NCI-H510A treated with DMSO at 0.1 percent for 48 hours (cell line): ENCODE data around the gene CDH23.

Source experiments
- DNase-seq: peaks from one replicate; lab custom pipeline; 2025; lab: John Stamatoyannopoulos, UW

CDH23 gene

DNA sequence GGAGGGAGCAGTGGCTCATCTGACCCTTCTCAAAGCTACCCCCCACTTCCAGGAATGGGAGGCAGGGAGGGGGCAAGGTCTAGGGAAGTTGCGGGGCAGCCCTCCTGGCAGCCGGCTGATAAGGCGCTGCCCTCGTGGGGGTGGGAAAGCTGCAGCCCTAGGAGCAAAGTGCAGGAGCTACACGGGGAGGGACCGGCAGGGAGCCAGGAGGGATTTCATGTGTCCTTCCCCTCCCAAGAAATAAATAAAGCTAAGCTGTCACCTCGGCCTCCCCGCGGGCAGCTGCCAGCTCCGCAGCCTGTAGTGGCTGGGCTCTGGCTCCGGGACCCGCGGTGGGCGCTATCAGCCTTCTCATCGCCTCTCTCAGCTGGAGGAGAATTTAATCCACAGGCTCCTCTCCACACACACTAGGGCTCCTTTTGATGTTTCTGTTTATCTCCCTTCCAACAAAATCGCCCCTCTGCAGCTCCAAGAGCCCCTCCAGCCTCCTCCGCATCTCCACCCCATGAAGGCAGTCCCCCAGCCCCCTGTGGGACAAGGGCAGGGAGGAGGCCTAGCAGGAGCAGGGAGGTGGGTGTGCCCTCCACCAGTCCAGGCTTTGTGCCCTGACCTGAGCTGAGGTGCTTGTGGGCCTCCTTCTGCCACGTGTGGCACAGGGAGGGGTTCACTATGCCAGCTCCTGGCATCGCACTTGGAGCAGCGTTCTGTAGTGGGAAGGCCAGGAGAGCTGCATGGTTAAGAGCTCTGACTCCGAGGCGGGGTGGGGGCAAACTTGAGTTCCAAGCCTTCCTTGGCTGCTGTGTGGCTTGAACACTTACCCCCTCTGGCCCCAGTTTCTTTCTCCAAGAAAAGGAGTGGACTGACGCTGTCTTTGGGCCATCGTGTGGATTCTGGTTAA lies 242.4 kb downstream of the CDH23 start:
- DNase-seq, result no peak

DNA sequence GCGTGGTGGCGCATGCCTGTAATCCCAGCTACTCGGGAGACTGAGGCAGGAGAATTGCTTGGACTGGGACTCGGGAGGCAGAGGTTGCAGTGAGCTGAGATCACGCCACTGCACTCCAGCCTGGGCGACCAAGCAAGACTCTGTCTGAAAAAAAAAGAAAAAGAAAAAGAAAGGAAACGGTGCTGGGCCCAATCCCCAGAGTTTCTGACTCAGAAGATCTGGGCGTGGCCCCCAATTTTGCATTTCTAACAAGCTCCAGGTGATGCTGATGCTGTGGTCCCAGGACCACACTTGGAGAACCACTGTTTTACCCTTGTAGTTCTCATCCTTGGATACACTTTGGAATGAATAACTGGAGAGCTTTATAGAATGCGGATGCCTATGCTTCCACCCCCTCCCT lies 243.9 kb downstream of the CDH23 start:
- no peak for DNase-seq

DNA sequence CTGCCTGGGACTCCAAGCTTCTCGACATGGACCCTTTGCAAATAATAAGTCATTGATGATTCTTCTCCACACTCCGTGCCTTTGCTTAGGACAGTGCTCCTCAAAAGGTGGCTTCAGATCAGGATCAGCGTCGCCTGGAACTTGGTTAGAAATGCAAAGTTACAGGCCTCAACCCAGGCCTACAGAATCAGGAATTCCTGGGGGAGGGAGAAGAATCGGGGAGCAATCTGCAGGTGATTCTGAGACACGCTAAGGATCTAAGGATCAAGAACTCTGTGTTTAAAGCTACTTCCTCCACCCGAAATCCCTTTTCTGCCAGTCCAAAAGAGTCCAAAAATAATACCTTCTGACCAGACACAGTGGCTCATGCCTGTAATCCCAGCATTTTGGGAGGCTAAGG lies 244.7 kb downstream of the CDH23 start:
- DNase-seq, result no peak

DNA sequence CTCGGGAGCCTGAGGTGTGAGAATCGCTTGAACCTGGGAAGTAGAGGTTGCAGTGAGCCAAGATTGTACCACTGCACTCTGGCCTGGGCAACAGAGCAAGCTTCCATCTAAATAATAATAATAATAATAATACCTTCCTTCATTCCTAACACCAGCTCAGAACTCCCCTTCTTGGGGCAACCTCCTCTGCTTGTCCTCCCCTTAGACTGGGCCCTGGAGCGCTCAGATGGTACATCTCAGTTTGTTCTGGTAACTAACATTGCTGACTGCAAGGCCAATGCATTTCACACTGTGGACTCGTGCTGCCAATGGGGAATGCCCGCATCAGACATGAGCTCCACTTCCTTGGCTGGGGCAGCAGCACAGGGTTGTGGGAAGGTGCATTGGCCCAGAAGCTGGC lies 245.3 kb downstream of the CDH23 start:
- DNase-seq, result no peak

DNA sequence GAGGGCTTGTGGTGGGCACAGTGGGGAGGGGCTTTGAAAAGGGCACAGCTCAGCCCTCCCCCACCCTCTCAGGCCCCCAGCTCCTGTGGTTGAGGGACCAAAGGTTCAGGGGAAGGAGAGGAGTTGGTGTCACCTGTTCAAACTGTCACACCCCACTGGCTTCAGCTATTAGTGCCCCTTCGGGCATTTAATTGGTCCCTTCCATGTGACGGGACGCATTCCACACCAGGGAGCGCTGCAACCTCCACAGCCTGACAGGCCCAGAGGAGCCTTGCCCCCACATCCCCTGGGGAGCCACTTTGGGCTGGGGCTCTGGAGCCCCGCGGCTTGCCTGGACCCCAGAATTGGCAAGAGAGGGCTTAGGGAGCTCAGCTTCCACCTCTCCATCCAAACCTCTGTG lies 247.2 kb downstream of the CDH23 start:
- no peak for DNase-seq

DNA sequence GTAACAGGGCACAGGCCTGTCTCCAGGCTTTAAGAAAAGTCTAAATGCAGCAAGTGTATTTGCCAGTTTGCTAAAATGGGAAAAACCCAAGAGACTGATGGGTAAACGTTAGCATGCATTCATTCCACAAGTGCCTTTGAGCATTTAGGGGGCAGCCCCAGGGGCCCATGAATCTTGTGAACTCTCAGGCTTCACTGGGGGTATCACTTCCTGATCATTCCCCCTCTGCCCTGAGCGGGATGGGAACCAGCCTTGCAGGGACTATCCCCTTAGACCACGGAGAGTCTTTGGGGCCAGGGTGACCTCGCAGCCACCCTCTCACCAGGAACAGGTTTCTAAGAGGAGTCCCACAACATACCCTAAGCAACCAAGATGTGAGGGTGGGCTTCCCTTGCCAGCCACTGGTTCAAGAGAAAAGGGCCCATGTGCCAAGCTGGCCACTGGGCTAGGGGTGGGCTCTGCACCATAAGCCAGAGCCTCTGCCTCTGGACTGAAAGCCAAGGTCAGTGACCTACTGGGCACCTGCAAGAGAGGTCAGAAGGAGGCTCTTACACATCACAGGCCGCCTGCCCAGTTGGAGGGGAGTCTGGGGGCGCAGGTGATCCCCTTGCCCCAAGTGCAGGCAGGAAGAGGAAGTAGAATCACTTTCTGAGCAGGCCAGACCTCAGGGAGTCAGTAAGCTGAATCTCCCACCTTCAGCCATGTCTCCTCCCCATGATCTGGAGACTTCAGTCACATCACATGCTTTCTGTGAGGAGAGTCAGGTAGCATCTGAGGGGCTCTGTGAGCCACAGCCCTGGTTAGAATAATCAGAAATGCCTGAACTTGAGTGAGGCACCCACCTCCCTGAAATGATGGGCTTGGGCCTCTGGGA lies 247.8 kb downstream of the CDH23 start:
- no peak for DNase-seq

DNA sequence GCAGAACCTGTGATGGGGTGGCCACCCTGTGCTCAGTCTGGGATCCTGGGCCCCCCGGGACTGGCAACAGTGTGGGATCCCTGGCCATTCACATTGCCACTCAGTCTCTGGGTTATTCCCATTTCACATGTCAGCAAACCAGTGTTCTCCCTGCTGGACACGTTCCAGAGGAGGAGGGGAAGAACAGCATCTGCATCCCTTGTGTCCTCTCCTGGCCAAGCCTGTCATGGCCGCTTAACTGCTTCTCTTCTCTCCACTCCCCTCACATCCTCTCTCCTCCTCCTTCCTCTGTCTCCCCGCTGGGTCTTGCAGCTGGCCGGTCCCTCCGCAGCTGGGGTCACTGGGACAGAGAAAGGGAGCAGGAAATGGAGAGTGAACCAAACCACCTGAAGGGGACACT lies 248.5 kb downstream of the CDH23 start:
- DNase-seq, result no peak

DNA sequence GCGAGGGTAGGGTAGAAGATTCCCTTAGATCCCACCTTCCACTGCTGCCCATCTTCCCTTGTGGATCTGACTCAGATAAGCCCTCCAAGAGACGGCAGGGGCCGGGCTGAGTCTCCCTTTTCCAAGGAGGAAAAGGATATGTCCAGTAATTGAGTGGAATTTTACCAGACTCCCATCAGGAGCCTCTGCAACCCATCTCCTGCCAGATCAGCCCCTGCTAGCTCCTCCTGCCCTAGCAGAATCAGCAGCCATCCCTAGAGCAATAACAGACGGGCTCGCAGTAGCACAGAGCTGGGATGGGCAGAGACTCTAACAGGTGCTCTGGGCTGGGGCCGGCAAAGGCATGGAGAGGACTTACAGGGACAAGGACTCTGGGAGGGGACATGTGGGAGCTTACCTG lies 249.3 kb downstream of the CDH23 start:
- DNase-seq, result no peak

DNA sequence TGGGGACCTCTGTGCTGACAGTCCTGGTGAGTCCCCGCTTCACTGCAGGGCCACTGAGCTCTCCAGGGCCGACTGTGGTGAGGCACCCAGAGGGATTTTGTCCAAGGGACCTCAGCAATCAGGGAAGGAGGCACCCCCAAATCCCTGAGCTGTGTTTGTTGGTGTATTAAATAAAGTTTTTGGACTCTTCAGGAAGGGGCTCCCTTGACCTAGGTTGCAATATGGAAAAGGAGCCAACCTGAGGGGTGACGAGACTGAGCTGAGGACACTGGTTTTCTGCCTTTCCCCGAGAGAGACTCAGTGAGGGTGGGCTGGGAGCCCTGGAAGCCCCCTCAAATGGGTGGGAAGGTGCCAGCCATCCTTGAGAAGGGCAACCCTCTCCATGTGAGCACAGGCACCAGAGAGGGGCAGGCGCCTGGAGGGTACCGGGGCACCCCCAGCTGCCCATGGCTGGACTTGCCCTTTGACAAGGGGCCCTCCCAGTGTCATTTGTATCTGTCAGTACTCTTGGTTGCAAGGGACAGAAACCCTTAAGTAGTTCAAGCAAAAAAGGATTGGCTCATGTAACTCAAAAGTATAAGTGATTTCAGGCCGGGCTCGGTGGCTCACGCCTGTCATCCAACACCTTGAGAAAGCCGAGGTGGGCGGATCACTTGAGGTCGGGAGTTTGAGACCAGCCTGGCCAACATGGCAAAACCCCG lies 250.0 kb downstream of the CDH23 start:
- no peak for DNase-seq

DNA sequence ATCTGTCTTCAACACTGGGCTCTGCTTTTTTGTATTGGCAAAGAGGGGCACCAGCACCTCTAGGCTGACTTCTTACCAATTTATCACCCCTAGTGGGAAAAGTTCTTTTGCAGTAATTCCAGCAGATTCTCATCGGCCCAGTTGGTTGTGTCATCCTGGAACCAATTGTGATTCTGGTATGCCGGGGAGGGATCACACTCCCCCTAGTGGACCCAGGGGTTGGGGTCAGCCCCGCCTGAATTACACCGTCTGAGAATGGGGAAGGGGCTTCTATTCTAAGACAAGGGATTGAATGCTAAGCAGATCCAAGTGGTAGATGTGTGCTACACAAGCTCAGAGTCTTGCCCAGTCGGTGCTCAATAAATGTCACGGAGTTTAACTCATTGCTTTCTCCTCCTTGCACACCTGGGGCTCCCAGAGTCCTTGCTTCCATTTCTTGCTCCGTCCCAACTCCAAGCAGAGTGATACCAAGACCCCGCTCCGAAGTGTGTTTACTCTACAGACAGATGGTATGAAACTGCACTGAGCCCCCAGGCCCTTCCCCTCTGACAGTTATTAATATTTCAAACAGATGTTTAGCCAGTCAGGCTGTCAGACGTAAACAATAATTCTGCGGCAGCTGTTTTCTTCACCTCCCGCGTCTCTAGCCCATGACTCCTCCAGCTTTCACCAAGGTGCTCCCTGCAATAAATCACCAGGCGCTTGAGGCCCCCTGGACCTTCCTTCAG lies 251.0 kb downstream of the CDH23 start:
- DNase-seq, result no peak

DNA sequence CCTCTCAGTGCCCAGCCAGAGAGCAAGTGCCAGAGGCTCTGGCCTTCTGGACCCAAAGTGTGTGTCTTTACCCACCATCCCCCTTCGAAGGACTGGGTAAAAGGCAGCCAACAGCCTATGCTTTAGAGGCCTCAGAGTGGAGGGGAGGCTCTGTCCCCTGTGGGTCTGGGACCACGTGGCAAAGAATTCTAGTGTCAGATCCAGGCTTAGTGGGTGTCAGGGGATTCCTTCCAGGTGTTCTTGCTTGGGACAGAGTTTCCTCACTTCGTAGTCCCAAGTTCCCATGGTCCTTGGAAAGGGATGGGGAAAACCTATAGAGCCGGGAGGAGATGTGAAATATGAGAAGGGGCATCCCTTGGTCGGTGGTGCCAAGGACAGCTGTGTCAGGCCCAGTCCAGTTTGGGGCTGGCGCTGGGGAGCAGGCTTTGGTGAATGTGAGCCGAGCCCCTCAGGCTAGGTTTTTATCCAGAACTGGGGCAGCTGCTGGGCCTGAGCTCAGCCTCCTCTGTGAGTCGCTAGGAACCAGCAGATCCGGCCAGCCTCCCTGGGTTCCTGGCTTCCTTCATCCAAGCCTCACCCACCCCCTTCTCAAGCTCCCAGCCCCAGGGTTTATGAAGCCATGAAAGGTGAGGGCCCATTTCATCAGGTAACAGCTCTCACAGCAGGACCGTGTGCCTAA lies 251.7 kb downstream of the CDH23 start:
- no peak for DNase-seq

DNA sequence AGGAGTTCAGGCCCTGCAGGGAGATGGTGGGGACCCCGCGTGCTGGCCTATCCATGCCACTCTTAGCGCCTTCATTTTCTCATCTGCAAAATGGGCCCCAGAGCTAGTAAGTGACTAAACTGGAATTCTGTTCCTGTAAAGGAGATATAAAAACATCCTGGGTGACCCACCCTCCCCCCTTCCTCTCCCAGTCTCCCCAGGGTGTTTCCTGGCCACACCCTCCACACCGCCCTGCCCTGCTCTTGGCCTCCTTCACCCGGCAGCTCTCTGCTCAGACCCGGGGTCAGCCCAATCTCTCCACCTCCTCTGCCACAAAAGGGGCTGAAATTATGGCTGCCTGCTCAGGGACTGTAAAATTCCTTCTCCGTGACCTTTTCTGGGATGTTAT lies 252.2 kb downstream of the CDH23 start:
- no peak for DNase-seq

DNA sequence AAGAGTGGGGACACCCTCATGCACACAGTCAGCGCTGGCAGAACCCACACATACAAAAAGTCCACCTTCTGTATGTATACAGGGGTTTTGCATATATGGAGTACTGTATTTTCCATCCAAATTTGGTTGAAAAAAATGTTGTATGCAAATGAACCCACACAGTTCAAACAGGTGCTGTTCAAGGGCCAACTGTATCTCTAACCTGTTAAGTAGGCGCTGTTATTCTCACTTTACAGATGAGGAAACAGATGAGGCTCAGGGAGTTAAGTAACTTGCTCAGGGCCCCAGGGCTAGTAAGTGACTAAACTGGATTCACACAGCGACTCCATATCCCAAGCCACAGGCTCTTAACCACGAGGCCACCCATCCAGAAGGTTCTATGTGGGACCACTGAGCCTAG lies 252.9 kb downstream of the CDH23 start:
- DNase-seq, result no peak

DNA sequence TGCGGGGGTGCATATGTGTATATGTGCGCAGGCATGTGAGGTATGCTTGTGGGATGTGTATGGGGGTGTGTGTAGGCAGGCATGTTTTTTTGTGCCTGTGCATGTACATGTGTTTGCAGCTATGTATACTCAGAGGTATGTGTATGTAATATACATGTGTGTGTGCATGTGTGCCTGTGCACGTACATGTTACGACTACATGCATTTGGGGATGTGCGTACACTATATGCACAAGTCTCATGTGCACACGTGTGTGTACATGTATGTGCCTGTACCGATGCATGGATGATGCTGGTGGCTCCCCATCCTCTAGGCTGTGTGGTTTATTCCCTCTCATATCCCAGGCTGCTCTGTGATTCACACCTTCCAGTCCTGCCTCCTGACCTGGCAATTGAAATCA lies 253.7 kb downstream of the CDH23 start:
- no peak for DNase-seq

DNA sequence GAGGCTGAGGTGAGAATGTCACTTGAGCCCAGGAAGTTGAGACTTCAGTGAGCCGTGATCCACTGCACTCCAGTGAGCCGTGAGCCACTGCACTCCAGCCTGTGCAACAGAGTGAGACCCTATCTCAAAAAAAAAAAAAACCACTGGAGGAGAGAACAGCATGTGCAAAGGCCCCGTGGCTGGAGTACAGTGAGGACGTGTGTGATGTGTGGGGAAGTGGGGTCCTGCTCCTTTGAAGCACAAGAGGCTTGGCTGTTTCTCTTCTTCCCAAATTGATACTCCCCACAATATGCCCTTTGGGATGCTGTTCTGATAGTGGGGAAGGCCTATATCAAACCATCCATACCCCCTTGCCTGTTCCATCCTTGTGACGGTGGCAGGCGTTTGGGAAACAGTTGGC lies 254.7 kb downstream of the CDH23 start:
- no peak for DNase-seq

DNA sequence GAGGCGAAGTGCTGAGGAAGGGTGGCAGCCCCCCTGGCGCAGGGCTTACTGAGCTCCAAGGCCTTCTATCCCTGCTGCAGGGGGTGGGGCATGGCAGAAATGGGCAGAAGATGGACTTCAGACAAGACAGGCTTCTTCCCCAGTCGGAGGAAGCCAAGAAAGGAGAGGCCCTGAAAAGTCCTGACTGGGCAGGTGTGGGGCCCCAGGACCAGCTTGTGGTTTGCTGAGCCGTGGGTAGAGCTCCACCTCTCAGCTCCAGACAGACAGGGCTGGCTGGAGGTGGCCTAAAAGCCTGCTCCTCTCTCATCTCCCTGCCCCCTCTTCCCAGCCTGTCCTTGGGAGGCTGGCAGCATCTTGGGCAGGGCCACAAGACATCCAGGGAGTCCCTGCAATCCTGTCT lies 255.2 kb downstream of the CDH23 start:
- DNase-seq, result no peak

DNA sequence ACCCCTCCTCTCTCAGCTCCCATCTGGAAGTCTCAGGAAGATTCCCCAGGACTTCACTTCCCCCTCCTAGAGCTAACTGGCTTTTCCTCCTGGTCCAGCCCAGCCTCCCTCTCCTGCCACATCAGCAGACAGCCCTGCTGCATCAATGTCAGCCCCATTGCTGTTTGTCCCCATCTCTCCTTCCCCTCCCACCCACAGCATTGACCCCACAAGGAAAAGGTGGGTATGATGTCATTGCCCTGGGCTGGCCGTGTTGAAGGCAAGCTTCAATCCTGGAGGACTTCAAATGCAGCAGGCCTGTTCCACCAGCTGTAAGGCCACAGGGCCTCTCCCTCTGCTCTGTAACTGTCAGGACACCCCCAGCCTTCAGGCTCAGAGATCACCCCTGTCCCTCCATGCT lies 256.3 kb downstream of the CDH23 start:
- DNase-seq, result no peak

DNA sequence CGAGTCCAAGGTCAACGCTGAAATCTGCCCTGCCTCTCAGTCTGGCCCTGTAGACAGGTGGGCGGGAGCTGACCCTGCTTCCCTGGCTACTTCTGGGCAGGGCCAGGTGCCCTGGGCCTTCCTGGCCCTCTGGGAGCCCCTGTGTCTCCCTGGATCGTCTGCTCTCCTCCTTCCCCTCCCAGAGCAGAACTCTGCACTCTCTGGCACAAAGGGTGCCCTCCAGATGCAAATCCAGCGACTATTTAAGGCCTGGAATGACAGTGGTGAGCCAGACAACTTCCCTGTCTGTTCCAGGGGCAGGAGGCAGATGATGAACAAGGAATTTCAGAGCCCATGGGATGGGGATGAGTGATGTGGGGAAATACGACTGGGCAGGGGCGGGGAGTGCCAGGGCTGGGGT lies 259.5 kb downstream of the CDH23 start:
- DNase-seq, result no peak

DNA sequence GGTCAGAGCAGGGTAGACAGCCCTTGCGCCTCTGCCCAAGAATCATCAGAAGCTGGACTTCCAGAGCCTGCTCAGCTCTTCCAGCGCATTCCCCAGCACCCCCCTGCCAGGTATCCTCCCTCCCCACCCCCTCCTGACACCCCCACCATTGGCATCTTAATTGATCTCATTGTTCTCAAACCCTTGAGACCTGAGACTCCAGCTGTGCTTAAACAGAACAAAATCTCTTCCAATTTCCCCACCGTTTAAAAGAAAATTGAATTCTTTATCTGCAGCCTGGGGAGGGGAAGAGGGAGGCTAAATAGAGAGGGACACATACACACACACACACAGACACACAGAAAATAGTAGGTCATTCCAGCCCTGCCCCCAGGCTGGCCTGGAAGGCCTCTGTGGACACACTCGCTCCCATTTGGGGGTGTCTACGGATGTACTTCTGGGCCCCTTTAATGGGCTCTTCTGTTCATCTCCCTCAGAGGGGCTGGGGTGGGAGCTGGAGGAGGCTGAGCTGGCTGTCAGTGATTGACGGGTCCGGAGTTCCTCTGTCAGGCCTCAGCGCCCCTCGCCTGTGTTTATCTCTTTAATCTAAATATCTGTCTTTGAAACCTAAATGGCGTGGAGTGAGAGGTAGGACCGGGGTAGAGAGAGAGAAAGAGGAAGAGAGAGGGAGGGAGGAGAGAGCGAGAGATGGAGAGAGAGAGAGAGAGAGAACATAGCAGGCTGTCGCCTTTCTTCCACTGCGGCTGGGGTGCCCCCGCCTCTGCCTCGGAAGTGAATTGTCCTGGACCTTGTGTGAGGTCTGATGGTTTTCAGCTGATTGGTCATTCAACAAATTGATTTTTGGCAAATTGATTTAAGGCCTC lies 261.1 kb downstream of the CDH23 start:
- no peak for DNase-seq

DNA sequence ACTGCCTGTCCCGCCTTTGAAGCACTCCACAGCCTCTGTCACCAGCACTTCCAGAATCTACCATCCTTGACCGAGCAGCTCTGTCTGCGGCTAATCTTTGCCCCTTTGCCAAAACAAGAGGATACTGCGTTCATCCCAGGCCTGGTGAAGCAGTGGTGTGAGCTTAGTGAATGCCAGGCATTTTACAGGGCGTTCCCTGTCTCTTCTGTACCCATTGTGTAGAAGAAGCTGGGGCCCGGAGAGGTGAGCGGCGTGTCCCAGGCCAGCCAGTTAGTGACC lies 261.7 kb downstream of the CDH23 start:
- DNase-seq, result no peak
